ENCODE data around the gene PSMC1.

Gene PSMC1

GRCh38 chr14:90302529-90303303, 46.4 kb downstream of the PSMC1 start:
- DNase-seq = no peak

DNA sequence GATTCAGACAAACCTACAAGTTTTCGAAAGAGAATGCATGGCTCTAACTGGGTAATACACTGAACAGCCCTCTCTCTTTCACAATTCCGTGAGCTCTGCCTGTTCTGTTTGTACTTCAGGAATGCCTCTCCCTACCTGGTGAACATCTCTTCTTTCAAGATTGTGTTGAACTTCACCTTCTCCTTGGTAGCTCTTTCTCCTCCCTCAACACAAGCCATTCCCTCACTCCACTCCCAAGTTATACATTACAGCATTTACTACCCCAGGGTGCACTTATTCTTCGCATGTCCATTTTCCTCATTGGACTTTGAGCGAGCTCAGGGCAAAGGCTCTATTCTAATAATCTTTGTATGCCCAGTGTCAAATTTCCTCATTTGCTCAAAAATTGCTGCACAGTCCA, 47.1 kb downstream of the PSMC1 start:
- DNase-seq = no peak

GRCh38 chr14:90304502-90304901, 48.1 kb downstream of the PSMC1 start:
- DNase-seq = no peak

DNA sequence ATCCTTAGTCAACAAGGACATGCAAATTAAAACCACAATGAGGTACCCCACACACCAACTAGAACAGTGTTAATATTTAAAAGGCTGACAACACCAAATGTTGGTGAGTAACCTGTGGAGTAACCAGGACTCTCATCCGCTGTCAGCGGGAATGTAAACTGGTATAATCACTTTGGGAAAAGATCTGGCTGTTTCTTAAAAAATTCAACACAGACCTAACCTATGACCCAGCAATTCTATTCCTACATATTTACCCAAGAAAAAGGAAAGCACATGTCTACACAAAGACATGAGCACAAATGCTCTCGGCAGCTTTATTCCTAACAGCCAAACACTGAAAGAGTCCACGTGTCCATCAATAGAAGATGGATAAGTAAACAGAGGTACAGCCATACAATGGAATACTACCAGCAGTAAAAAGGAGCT, 48.8 kb downstream of the PSMC1 start:
- DNase-seq = no peak

GRCh38 chr14:90308561-90308960, 52.2 kb downstream of the PSMC1 start:
- no peak for DNase-seq

- no peak for DNase-seq
These were observed 60.9 kb downstream of the PSMC1 start for GRCh38 chr14:90317286-90317685.

GRCh38 chr14:90318016-90318415, 61.7 kb downstream of the PSMC1 start:
- no peak for DNase-seq

DNA sequence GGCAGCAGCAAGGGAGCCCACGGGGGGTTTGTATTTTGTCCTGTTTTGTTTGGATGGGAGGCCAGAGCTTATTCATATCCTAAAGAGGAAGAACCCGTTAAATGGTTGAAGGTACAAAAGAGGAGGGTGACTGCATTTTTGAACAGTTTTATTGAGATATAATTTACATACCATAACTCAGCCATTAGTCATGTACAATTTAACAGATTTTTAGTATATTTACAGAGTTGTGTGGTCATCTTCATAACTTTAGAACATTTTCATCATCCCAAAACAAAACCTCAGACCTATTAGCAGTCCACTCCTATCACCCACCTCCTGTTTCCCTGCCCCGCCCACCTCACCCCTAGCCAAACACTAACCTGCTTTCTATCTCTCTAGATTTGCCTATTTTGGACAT, 62.8 kb downstream of the PSMC1 start:
- DNase-seq = no peak

DNA sequence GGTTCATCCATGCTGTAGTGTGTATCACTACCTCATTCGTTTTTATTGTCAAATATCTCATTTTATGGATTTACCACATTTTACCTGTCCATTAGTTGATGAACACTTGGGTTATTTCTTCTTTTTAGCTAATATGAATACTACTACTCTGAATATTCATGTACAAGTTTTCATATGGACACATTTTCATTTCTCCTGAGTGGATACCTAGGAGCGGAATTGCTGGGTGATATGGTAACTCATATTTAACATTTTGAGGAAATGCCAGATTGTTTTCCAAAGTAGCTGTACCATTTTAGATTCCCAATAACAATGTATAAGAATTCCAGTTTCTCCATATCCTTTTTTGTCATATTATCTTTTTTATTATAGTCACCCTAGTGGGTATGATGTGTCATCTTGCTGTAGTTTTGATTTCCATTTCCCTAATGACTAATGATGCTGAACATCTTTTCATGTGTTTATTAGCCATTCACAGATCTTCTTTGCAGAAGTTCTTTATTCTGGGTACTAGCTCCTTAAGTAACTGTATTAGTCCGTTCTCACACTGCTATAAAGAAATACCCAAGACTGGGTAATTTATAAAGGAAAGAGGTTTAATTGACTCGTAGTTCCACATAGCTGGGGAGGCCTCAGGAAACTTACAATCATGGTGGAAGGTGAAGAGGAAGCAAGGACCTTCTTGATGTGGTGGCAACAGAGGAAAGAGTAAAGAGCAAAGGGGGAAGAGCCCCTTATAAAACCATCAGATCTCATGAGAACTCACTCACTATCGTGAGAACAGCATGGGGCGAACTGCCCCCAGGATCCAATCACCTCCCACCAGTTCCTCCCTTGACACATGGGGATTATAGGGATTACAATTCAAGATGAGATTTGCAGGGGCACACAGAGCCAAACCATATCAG, 63.5 kb downstream of the PSMC1 start:
- peak; percentile 49 for DNase-seq

- DNase-seq = peak; percentile 66
These were observed 65.5 kb downstream of the PSMC1 start for GRCh38 chr14:90321891-90322290.

Measured in NCI-H82 (cell line).